DND-41 (cell line): ENCODE results near the gene MYO1D.

Experiments used
- ATAC-seq: fragments of 200-7000 bp; cut with Tn5 transposase; 3 replicates; pipeline ENCODE4 v1.9.1; 2021; ENCODE audit warnings: low read depth; ENCODE audit not compliant: insufficient read depth
- DNase-seq: peaks from one replicate; pipeline ENCODE4 v3.0.0-alpha.2; 2020
- H2AFZ ChIP-seq: 2 replicates; pipeline ENCODE4 v1.6.0; 2012; ENCODE audit warnings: low read depth, low read length
- H3K27ac ChIP-seq: 2 replicates; pipeline ENCODE4 v1.5.1; 2012; ENCODE audit warnings: low read length, inconsistent platforms
- H3K27me3 ChIP-seq: fragments of 200-600 bp; sonication (generic); 2 replicates; pipeline ENCODE4 v1.6.0; 2012; ENCODE audit warnings: low read length, mild to moderate bottlenecking, inconsistent platforms; ENCODE audit not compliant: insufficient read depth, poor library complexity
- H3K36me3 ChIP-seq: 2 replicates; pipeline ENCODE4 v1.5.1; 2012; ENCODE audit warnings: low read length, inconsistent platforms; ENCODE audit not compliant: insufficient read depth
- H3K4me1 ChIP-seq: 2 replicates; pipeline ENCODE4 v1.5.1; 2012; ENCODE audit warnings: mild to moderate bottlenecking, low read length; ENCODE audit not compliant: insufficient read depth
- H3K4me2 ChIP-seq: 2 replicates; pipeline ENCODE4 v1.6.0; 2012; ENCODE audit warnings: mild to moderate bottlenecking, moderate library complexity, low read length, inconsistent platforms; ENCODE audit not compliant: insufficient read depth
- H3K4me3 ChIP-seq, 2 experiments: fragments of 200-600 bp in 1 of 2; shearing (Covaris generic) in 1 of 2; 2 replicates each; pipeline ENCODE4 v1.5.1; 2012 to 2016; ENCODE audit warnings: inconsistent platforms in 2 of 2, low read length in 2 of 2, mild to moderate bottlenecking in 2 of 2, low read depth in 1 of 2, moderate library complexity in 1 of 2
- H3K79me2 ChIP-seq: 2 replicates; pipeline ENCODE4 v1.6.0; 2012; ENCODE audit warnings: low read length, inconsistent platforms; ENCODE audit not compliant: insufficient read depth
- H3K9ac ChIP-seq: 2 replicates; pipeline ENCODE4 v1.6.0; 2012; ENCODE audit warnings: low read depth, mild to moderate bottlenecking, inconsistent platforms, low read length, moderate library complexity
- H3K9me3 ChIP-seq: 2 replicates; pipeline ENCODE4 v1.5.1; 2012; ENCODE audit warnings: low read length, moderate library complexity, mild to moderate bottlenecking, inconsistent platforms; ENCODE audit not compliant: insufficient read depth, severe bottlenecking
- H4K20me1 ChIP-seq: 2 replicates; pipeline ENCODE4 v1.6.0; 2012; ENCODE audit warnings: low read length; ENCODE audit not compliant: insufficient read depth
- EZH2 ChIP-seq: IDR thresholded peaks from 3 replicates; pipeline ENCODE4 v1.6.1; 2012; ENCODE audit warnings: borderline replicate concordance, low read depth, mild to moderate bottlenecking, moderate library complexity, low read length, inconsistent platforms; ENCODE audit not compliant: severe bottlenecking
- TF ChIP-seq, protein P1 (sequence below): IDR thresholded peaks from 2 replicates; pipeline ENCODE4 v1.5.1; 2012; ENCODE audit warnings: borderline replicate concordance, low read length, moderate library complexity, mild to moderate bottlenecking; ENCODE audit not compliant: poor library complexity, severe bottlenecking; ENCODE audit errors: extremely low read depth

MYO1D gene

DNA sequence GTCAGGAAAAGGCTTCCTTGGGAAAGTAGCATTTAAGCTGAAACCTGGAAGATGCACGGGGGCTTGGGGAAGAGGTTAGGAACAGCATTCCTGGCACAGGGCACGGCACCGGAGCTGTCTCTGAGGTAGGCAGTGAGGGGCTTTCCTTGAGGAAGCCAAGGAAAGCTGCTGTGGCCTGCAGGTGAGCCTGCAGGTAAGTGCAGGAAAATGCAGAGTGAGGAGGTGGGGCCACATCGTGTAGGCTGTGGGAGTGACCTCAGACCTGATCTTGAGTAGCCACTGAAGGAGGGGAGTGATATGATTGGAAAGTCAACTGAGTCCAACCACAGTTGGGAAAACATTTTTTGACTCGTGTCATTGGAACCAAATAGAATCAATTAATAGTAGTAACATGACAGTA, 310.6 kb downstream of the MYO1D start:
- H2AFZ ChIP-seq, result no peak overlapping the region
- H3K27me3 ChIP-seq, result peaks cover 21% of the 10 kb centered on the region
- H3K4me3 ChIP-seq, result no peak overlapping the region
- no peaks in the 10 kb centered on the region for H3K4me1 ChIP-seq
- H3K27ac ChIP-seq, result no peak overlapping the region
- TF ChIP-seq, protein P1, sequence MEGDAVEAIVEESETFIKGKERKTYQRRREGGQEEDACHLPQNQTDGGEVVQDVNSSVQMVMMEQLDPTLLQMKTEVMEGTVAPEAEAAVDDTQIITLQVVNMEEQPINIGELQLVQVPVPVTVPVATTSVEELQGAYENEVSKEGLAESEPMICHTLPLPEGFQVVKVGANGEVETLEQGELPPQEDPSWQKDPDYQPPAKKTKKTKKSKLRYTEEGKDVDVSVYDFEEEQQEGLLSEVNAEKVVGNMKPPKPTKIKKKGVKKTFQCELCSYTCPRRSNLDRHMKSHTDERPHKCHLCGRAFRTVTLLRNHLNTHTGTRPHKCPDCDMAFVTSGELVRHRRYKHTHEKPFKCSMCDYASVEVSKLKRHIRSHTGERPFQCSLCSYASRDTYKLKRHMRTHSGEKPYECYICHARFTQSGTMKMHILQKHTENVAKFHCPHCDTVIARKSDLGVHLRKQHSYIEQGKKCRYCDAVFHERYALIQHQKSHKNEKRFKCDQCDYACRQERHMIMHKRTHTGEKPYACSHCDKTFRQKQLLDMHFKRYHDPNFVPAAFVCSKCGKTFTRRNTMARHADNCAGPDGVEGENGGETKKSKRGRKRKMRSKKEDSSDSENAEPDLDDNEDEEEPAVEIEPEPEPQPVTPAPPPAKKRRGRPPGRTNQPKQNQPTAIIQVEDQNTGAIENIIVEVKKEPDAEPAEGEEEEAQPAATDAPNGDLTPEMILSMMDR, result no peak
- TF ChIP-seq EZH2, result no peak
- no peak overlapping the region for H3K4me2 ChIP-seq
- no peaks in the 10 kb centered on the region for H3K36me3 ChIP-seq
- DNase-seq (no peak), ATAC-seq (no peak)
- no peaks in the 10 kb centered on the region for H3K9me3 ChIP-seq
- H4K20me1 ChIP-seq, result no peaks in the 10 kb centered on the region
- H3K79me2 ChIP-seq, result no peaks in the 10 kb centered on the region
- H3K9ac ChIP-seq, result no peak overlapping the region

DNA sequence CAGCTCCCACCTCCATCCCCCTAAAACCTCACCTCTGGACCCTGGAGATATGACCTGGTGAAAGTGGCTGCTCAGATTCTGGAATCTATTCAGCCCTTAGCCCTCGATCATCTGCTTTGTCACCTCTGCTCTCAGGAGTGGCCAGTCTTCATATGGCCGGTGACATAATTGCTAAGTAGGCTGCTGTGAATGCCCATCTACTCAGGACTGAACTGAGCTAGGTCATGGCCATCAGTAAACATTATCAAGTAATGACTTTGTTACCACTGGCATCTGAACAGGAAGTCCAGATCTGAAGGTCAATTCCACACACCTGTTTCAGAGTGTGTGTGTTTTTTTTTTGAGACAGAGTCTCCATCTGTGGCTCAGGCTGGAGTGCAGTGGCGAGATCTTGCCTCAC, 311.5 kb downstream of the MYO1D start:
- no peak overlapping the region for H2AFZ ChIP-seq
- no peaks in the 10 kb centered on the region for H3K4me1 ChIP-seq
- no peak for ATAC-seq
- H3K4me3 ChIP-seq, result no peak overlapping the region
- H3K79me2 ChIP-seq, result no peaks in the 10 kb centered on the region
- no peak for DNase-seq
- no peaks in the 10 kb centered on the region for H3K36me3 ChIP-seq
- H3K27ac ChIP-seq, result no peak overlapping the region
- no peak overlapping the region for H3K9ac ChIP-seq
- no peaks in the 10 kb centered on the region for H4K20me1 ChIP-seq
- TF ChIP-seq EZH2, result no peak
- TF ChIP-seq, protein P1, result no peak
- peaks cover 13% of the 10 kb centered on the region for H3K27me3 ChIP-seq
- H3K9me3 ChIP-seq, result no peaks in the 10 kb centered on the region
- no peak overlapping the region for H3K4me2 ChIP-seq

- H3K79me2 ChIP-seq, result no peaks in the 10 kb centered on the region
- H4K20me1 ChIP-seq, result no peaks in the 10 kb centered on the region
- H3K36me3 ChIP-seq, result no peaks in the 10 kb centered on the region
- H3K4me3 ChIP-seq, result no peak overlapping the region
- DNase-seq (no peak), ATAC-seq (no peak)
- no peak overlapping the region for H3K9ac ChIP-seq
- H3K4me2 ChIP-seq, result no peak overlapping the region
- H3K27ac ChIP-seq, result no peak overlapping the region
- H3K9me3 ChIP-seq, result no peaks in the 10 kb centered on the region
- TF ChIP-seq, protein P1, result no peak
- no peak for TF ChIP-seq EZH2
- H3K4me1 ChIP-seq, result no peaks in the 10 kb centered on the region
- peaks cover 7% of the 10 kb centered on the region for H3K27me3 ChIP-seq
- H2AFZ ChIP-seq, result no peak overlapping the region
Measured at GRCh38 chr17:32564325-32564724, 312.6 kb downstream of the MYO1D start.

DNA sequence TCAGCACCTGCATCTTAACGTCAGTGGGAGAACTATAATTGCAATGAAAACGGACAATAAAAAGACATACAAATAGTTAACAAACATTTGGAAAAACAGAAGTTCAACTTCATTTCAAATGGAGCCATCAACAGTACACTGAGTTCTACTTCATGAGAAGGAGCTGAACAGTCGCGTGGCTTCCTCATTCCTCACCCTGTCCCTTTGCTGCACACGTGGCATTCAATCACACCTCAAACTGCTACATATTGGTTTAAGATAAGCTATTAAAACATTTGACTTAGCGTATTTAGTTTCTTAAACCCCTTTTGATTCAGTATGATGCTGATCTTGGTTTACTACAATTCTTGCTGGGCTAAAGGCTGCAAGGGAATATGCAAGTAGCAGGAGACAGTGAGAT, 313.3 kb downstream of the MYO1D start:
- no peak for ATAC-seq
- Histone ChIP-seq H3K9ac (no peak overlapping the region), H3K27me3 (peaks cover 8% of the 10 kb centered on the region), H3K4me3 (no peak overlapping the region), H2AFZ (no peak overlapping the region), H3K36me3 (no peaks in the 10 kb centered on the region), H3K27ac (no peak overlapping the region), H3K4me2 (no peak overlapping the region), H3K9me3 (no peaks in the 10 kb centered on the region), H4K20me1 (no peaks in the 10 kb centered on the region), H3K4me1 (no peaks in the 10 kb centered on the region), H3K79me2 (no peaks in the 10 kb centered on the region)
- no peak for TF ChIP-seq EZH2
- TF ChIP-seq, protein P1, result no peak
- no peak for DNase-seq
